GM12801 (cell line): ENCODE measurements around the gene EML6.

Experiments used
- TF ChIP-seq, protein P1 (sequence below): IDR thresholded peaks from one replicate; pipeline ENCODE4 v1.5.1; 2011; ENCODE audit warnings: control low read depth; ENCODE audit not compliant: insufficient read length; ENCODE audit errors: extremely low read depth

Gene EML6

DNA sequence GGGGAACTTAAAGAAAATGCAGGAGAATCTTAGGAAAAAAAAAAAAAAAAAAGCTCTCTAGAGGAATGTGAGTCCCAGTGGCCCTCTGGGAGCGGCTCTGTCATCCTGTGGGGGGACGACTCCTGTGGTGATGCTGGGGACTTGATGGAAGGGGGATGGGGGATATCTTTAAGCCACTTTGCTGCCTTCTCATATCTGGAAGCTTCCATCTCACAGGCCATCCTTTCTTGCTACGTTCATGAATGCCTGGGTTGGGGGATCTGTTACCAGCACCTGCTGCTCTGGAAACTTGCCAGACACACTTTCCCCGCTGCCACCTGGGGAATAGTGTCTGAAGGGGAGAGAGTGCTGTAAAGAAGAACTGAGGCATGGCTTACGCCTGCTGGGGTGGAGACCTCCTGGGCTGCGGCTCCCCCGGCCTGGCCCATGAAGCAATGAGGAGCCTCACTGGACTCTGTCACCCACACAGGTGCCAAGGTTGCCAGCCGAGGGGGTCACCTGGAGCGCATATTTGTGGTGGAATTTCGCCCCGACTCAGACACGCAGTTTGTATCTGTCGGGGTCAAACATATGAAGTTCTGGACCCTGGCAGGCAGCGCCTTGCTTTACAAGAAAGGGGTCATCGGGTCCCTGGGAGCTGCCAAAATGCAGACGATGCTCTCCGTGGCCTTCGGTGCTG, 234.0 kb downstream of the EML6 start:
- TF ChIP-seq, protein P1, sequence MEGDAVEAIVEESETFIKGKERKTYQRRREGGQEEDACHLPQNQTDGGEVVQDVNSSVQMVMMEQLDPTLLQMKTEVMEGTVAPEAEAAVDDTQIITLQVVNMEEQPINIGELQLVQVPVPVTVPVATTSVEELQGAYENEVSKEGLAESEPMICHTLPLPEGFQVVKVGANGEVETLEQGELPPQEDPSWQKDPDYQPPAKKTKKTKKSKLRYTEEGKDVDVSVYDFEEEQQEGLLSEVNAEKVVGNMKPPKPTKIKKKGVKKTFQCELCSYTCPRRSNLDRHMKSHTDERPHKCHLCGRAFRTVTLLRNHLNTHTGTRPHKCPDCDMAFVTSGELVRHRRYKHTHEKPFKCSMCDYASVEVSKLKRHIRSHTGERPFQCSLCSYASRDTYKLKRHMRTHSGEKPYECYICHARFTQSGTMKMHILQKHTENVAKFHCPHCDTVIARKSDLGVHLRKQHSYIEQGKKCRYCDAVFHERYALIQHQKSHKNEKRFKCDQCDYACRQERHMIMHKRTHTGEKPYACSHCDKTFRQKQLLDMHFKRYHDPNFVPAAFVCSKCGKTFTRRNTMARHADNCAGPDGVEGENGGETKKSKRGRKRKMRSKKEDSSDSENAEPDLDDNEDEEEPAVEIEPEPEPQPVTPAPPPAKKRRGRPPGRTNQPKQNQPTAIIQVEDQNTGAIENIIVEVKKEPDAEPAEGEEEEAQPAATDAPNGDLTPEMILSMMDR: no peak

DNA sequence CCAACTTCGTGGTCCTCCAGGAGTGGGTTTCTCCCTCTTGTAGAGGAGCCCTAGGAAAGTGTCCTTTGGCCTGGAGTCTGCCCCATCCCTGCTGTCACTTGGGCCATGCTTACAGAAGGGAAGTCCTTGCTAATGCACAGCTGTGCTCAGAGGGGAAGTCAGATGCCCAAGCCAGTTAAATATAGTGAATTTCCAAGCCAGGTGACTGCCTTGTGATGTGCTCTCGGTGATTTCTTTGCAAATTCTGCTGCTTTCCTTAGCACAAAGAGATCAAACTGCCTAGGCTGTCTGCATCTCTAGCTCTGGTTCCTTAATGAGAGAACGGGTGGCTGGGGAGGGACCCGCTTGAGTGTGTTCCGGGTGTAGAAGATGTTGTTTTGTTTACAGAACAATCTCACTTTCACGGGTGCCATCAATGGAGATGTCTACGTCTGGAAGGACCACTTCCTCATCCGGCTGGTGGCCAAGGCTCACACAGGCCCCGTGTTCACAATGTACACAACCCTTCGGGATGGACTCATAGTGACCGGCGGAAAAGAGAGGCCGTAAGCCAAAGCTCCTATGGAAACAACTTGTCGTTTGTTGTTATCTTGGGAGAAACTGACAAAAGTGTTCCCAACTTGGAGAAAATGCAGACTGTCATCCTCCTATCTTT, 235.4 kb downstream of the EML6 start:
- TF ChIP-seq, protein P1: no peak

DNA sequence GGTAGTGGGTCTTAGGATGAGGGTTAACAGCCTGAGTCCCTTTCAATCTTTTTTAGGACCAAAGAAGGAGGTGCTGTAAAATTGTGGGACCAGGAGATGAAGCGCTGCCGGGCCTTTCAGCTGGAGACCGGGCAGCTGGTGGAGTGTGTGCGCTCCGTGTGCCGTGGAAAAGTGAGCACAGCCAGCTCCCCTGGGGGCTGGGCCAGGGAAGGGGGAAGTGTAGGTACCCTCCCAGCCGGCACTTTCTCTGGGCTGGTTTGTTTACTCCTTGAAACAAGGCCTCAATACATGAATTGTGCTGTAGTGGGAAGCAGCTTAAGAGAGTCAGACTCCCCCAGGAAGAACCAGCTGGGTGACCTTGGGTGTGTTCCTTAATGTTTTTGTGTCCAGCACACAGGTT, 236.7 kb downstream of the EML6 start:
- TF ChIP-seq, protein P1: no peak

DNA sequence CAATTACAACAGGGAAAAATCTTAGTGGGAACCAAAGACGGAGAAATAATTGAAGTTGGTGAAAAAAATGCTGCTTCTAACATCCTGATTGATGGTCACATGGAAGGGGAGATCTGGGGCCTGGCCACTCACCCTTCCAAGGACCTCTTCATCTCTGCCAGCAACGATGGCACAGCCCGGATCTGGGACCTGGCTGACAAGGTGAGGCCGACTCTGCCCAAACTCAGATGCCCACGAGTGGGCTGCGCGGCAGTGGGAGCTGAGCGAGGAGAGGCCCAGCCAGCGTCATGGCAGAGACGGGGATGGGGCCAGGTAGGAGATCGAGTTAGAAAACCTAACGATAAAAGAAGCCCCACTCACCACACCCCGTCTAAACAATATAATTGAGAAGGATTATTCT, 239.0 kb downstream of the EML6 start:
- TF ChIP-seq, protein P1: no peak

DNA sequence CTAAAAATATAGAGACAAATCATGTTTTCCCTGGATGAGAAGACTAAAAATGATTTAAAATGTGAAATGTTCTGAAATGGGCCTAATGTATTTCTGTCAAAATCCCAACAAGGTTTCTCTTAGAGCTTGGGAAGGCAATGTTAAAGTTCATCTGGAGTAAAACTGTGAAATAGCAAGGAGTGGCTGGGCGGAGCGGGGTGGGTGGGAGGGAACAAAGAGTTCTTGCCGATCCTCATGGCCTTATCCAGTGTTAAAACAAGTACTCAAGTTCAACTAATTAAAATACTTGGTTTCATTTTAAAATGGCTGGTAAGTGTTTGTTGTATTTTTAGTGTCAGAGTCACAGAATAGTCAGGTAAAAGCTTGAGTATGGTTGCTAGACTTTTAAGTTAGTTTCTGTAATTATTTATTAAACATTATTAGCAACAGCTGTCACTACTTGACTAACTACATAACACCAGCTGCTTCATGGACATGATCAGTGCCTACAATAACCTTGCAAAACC, 239.5 kb downstream of the EML6 start:
- TF ChIP-seq, protein P1: no peak

DNA sequence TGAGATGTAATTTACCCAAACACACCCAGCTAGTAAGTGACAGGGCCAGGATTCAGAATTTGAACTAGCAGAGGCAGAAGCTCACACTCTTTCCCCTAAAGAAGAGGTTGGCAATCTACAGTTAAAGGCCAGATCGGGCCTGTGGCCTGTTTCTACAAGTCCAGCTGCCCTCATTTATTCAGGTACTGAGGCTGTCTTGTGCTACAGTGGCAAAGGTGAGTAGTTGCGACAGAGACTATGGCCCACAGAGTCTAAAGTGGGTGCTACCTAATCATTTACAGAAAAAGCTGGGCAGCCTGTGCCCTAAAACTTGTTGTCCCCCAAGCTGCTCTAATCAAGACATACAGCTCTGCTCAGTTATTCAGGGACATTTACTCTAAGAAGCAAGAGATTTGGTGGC, 240.0 kb downstream of the EML6 start:
- TF ChIP-seq, protein P1: no peak

DNA sequence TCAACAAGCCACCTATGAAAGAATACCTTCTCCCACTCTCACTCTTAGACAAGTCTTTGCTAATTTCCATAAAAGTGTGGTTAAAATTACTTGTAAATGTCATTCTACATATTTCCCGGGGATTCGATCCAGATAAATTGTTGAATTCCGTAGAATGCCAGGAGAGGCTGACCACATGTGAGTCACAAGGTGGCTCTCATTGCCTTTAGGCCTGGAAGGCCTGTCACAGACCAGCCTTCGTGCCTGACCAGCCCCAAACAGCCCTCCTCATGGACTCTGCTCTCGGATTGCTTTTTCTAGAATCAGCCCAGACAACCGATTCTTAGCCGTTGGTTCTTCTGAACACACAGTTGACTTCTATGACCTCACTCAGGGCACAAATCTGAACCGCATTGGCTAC, 240.8 kb downstream of the EML6 start:
- TF ChIP-seq, protein P1: no peak
